Heart left ventricle (tissue), 13 donors: ENCODE measurements around the gene CLIC2.
"Not testable (repeated sequence)": the region's sequence is repeated elsewhere in the genome, so short reads cannot be mapped to it uniquely, and the experiment has no call there.

Experiments
- CTCF ChIP-seq, 12 donors: fragments of 200-600 bp; sonication (generic) in 4 of 12; IDR thresholded peaks; one replicate each; pipeline versions ENCODE4 v1.5.0 to v1.8.0; 2018 to 2022; ENCODE audit warnings: antibody characterized with exemption in 12 of 12, mild to moderate bottlenecking in 5 of 12
- POLR2A ChIP-seq, 2 donors: fragments of 450-650 bp; IDR thresholded peaks; one replicate each; pipeline ENCODE4 v1.6.1; 2017; ENCODE audit warnings: antibody characterized with exemption in 2 of 2, mild to moderate bottlenecking in 2 of 2, moderate library complexity in 2 of 2
- donor health status: ischemic (EF 13 %, LVEDD 7.1; RV severe dilation, severe dysfunction).
- donor health status: DM: no; HTN: yes; CAD: no.
- donor health status: DM: no; HTN: no; CAD: no.
- donor health status: ischemic (EF 25% LVEDD 6.9; RV normal size, moderate dysfunction).
- donor health status: ischemic (EF 25% LVEDD 5.7; RV mildly dilated, moderate dysfunction).
- donor health status: ischemic (EF 35%, LVEDD 5.7; RV mildly dilated, moderate dysfunction).
- donor health status: nonischemic (EF 11% LVEDD 7.7; RV severe dilation, severe dysfunction).
- donor health status: DM: yes; HTN: yes; CAD: no.
- donor health status: PGD.
- donor health status: ischemic (EF 29% LVEDD 5.4; RV normal size, mild dysfunction).
- donor health status: nonischemic (EF 23%, LVEDD 6.1; RV moderate dilation, normal function).

- TF ChIP-seq CTCF, POLR2A (IDR thresholded peaks at IDR 0.05): not testable (repeated sequence)
Observed at GRCh38 chrX:155382529-155382967, 48.1 kb upstream of the CLIC2 start.
